ENCODE results near the gene KIAA1671. TPM values are rescaled to one million over a fixed set of nuclear protein-coding genes. Genes with fewer than 3 reads are reported as not detected.

The KIAA1671 gene
- total and polyA plus RNA-seq, 4 donors, result 21.7 to 55.2 (median 25.8) TPM

DNA sequence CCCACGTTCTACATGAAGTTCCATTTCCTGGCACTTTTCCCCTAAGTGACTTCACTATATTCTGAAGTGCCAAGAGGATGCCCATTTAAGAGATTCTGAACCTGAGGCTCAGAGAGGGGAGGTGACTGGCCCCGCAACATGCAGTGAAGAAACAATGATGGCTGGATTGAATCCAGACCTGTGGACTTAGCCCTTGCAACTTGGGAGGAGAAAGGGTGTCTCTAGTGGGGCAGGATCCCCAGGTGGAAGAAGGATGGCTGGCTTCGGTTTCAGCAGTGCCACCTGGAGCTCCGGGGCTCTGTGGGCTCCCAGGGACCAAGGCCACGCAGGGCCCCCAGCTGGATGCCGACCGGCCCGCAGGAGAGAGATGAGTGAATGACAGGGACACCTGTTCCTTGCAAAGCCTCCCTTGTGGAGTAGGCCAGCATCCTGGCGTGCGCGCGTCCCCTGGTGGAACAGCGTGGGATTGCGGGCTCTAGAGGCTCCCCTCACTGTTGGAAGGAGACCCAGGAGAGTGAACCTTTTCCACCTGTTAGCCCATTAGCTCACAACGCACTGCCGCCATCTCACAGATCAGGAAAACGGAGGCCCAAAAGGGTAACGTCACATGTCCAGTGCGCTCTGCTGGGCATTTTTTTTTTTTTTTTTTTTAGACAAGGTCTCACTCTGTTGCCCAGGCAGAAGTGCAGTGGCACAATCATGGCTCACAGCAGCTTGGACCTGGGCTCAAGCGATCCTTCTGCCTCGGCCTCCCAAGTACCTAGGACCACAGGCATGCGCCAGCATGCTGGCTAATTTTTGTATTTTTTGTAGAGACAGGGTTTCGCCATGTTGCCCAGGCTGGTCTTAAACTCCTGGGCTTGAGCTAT, 104.7 kb downstream of the KIAA1671 start:
- Histone ChIP-seq H3K36me3 (ENCODE audit: control insufficient read depth, insufficient read depth, low read length) (no peaks in the 10 kb centered on the region), H3K27ac (ENCODE audit: low read depth, low read length) (no peak overlapping the region), H3K4me1 (ENCODE audit: control insufficient read depth, insufficient read depth, low read length) (peaks cover 13% of the 10 kb centered on the region), H3K9me3 (ENCODE audit: control insufficient read depth, insufficient read depth, low read length) (no peaks in the 10 kb centered on the region), H3K27me3 (ENCODE audit: control insufficient read depth, insufficient read depth, low read length) (no peaks in the 10 kb centered on the region), H3K4me3 (ENCODE audit: low read depth, low read length) (no peak overlapping the region)
- 36% methylated on average over 23 of the region's 23 CpGs for WGBS (ENCODE audit: insufficient coverage)
- DNase-seq (ENCODE audit: low read depth in 4 of 6, low spot score in 6 of 6), result peak in 2 of 6 donors; percentile 72 to 77

GRCh38 chr22:25059438-25059837, 106.9 kb downstream of the KIAA1671 start:
- DNase-seq (ENCODE audit: low read depth in 4 of 6, low spot score in 6 of 6), result no peak
- H3K4me1 ChIP-seq (ENCODE audit: control insufficient read depth, insufficient read depth, low read length), result peaks cover 13% of the 10 kb centered on the region
- 88% methylated on average over 2 of the region's 5 CpGs for WGBS (ENCODE audit: insufficient coverage)
- no peaks in the 10 kb centered on the region for H3K36me3 ChIP-seq (ENCODE audit: control insufficient read depth, insufficient read depth, low read length)
- no peaks in the 10 kb centered on the region for H3K9me3 ChIP-seq (ENCODE audit: control insufficient read depth, insufficient read depth, low read length)
- no peak overlapping the region for H3K4me3 ChIP-seq (ENCODE audit: low read depth, low read length)
- no peak overlapping the region for H3K27ac ChIP-seq (ENCODE audit: low read depth, low read length)
- H3K27me3 ChIP-seq (ENCODE audit: control insufficient read depth, insufficient read depth, low read length), result no peaks in the 10 kb centered on the region

GRCh38 chr22:25060522-25061071, 108.1 kb downstream of the KIAA1671 start:
- DNase-seq (ENCODE audit: low read depth in 4 of 6, low spot score in 6 of 6), result peak in 1 of 6 donors; percentile 64
- peaks cover 4% of the 10 kb centered on the region for H3K36me3 ChIP-seq (ENCODE audit: control insufficient read depth, insufficient read depth, low read length)
- no peaks in the 10 kb centered on the region for H3K9me3 ChIP-seq (ENCODE audit: control insufficient read depth, insufficient read depth, low read length)
- H3K4me3 ChIP-seq (ENCODE audit: low read depth, low read length), result no peak overlapping the region
- 67% methylated on average over 10 of the region's 10 CpGs for WGBS (ENCODE audit: insufficient coverage)
- no peaks in the 10 kb centered on the region for H3K27me3 ChIP-seq (ENCODE audit: control insufficient read depth, insufficient read depth, low read length)
- peaks cover 9% of the 10 kb centered on the region for H3K4me1 ChIP-seq (ENCODE audit: control insufficient read depth, insufficient read depth, low read length)
- H3K27ac ChIP-seq (ENCODE audit: low read depth, low read length), result no peak overlapping the region

DNA sequence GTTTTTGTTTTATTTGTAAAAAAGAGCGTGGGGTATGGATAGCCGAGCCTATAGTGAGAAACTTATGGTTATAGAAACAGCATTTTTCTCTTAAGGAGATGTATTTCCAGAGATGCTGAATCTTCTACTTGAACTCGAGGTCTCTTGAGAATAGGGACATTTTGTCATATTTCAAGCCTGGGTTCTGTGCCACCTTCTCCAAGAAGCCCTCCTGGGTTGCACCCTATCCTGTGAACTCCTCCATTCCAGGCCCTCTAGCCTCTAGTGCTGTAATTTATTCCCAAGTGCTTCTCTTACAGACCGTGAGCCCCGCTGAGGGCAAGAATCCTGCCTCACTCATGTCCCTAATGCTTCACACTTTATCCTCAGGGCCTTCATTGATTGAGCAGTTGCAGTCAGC, 108.6 kb downstream of the KIAA1671 start:
- DNase-seq (ENCODE audit: low read depth in 4 of 6, low spot score in 6 of 6), result no peak
- 100% methylated on average over 3 of the region's 5 CpGs for WGBS (ENCODE audit: insufficient coverage)
- no peak overlapping the region for H3K4me3 ChIP-seq (ENCODE audit: low read depth, low read length)
- no peaks in the 10 kb centered on the region for H3K9me3 ChIP-seq (ENCODE audit: control insufficient read depth, insufficient read depth, low read length)
- peaks cover 4% of the 10 kb centered on the region for H3K36me3 ChIP-seq (ENCODE audit: control insufficient read depth, insufficient read depth, low read length)
- H3K4me1 ChIP-seq (ENCODE audit: control insufficient read depth, insufficient read depth, low read length), result peaks cover 9% of the 10 kb centered on the region
- no peak overlapping the region for H3K27ac ChIP-seq (ENCODE audit: low read depth, low read length)
- H3K27me3 ChIP-seq (ENCODE audit: control insufficient read depth, insufficient read depth, low read length), result no peaks in the 10 kb centered on the region

DNA sequence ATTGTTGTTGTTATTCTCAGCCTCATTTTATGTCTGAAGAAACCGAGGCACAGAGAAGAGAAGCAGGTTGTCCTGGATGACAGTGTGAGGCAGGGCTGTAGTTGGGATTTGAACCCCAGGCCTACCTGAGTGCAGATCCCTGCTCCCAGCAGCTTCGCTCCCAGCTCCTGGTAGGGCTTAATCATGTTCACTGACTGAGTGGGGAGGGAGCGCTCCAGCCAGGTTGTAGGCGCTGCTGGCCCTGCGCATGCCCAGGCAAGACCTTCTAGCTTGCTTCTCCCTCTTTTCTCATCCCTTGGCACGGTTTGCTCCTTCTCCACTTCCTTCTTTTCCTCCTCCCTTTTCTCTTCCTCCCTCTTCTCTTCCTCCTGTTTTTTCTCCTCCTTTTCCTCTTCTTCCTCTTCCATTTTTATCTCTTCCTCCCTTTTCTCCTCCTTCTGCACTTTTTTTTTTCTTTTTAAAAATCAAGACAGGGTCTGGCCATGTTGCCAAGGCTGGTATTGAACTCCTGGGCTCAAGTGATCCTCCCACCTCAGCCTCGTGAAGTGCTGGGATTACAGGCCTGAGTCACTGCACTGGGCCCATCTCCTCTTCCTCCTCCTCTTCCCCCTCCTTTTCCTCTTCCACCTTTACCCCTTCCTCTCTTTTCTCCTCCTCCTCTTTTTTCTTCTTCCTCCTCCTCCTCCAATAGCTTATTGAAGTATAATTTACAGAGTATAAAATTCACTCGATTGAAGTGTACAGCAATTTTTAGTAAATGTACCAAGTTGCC, 109.3 kb downstream of the KIAA1671 start:
- WGBS (ENCODE audit: insufficient coverage), result 91% methylated on average over 7 of the region's 8 CpGs
- H3K36me3 ChIP-seq (ENCODE audit: control insufficient read depth, insufficient read depth, low read length), result peaks cover 6% of the 10 kb centered on the region
- H3K4me1 ChIP-seq (ENCODE audit: control insufficient read depth, insufficient read depth, low read length), result peaks cover 11% of the 10 kb centered on the region
- H3K27ac ChIP-seq (ENCODE audit: low read depth, low read length), result no peak overlapping the region
- H3K27me3 ChIP-seq (ENCODE audit: control insufficient read depth, insufficient read depth, low read length), result no peaks in the 10 kb centered on the region
- no peak overlapping the region for H3K4me3 ChIP-seq (ENCODE audit: low read depth, low read length)
- no peak for DNase-seq (ENCODE audit: low read depth in 4 of 6, low spot score in 6 of 6)
- no peaks in the 10 kb centered on the region for H3K9me3 ChIP-seq (ENCODE audit: control insufficient read depth, insufficient read depth, low read length)

DNA sequence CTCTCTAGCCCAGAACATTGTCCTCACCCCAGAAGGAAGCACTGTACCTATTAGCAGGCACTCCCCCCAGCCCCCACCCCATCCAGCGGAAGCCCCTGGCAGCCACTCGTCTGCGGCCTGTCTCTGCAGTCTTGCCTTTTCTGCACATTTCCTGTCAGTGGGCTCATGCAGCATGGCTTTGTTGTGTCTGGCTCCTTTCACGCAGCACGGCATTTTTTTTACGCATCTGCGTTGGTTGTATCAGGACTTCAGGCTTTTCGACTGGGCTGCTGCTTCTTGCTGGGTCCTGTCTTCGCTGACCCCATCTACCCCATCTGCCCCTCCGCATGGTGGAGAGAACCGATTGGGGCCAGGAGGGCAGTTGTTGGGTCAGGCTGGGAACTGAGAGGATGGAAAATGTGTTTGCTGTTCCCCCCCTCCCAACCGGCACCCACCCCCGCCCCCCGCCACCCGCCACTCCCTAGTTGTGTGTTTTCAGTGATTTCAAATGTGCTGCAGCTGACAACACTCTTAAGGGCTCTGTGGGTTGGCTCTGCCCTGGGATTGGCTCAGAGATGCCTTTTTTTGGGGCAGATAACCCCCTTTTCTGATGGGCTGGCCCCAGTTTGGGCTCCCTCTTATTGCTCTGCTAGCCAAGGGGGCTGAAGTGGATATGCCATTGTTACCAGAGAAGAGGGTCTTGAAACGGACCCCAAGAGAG, 110.0 kb downstream of the KIAA1671 start:
- DNase-seq (ENCODE audit: low read depth in 4 of 6, low spot score in 6 of 6), result no peak
- 52% methylated on average over 9 of the region's 16 CpGs for WGBS (ENCODE audit: insufficient coverage)
- Histone ChIP-seq H3K36me3 (ENCODE audit: control insufficient read depth, insufficient read depth, low read length) (peaks cover 9% of the 10 kb centered on the region), H3K27ac (ENCODE audit: low read depth, low read length) (no peak overlapping the region), H3K27me3 (ENCODE audit: control insufficient read depth, insufficient read depth, low read length) (no peaks in the 10 kb centered on the region), H3K9me3 (ENCODE audit: control insufficient read depth, insufficient read depth, low read length) (no peaks in the 10 kb centered on the region), H3K4me1 (ENCODE audit: control insufficient read depth, insufficient read depth, low read length) (peaks cover 18% of the 10 kb centered on the region), H3K4me3 (ENCODE audit: low read depth, low read length) (no peak overlapping the region)

DNA sequence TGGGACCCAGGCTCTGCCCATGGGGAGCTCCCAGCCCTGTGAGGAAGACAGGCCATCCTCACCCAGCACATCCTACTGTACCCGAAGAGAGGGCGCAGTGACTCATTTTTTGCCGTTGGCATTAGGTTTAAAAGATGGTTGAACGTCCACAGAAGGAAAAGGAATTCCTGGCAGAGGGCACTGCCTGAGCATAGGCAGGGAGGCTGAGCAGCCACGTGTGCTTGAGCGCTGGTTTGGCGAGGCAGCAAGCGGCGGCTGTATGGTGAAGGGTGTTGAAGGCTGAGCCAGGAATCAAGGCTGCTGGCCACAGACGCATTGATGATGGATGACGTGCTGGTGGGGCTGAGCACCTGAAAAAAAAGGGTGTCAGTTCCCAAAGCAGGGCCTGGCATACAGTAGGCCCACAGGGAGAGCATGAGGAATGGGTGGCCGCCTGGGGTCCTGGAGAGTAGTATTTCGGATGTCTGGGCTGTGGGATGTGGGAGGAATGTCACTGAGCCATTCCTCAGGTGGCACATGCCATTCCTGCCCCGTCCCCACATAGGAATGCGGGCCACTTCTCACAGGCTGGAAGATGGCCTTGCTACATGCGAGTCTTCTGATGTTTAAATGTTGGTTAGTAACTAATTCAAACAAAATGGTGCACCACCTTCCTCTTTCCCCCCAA, 112.5 kb downstream of the KIAA1671 start:
- H3K4me1 ChIP-seq (ENCODE audit: control insufficient read depth, insufficient read depth, low read length), result peaks cover 40% of the 10 kb centered on the region
- no peak overlapping the region for H3K27ac ChIP-seq (ENCODE audit: low read depth, low read length)
- 88% methylated on average over 9 of the region's 16 CpGs for WGBS (ENCODE audit: insufficient coverage)
- DNase-seq (ENCODE audit: low read depth in 4 of 6, low spot score in 6 of 6), result no peak
- H3K9me3 ChIP-seq (ENCODE audit: control insufficient read depth, insufficient read depth, low read length), result no peaks in the 10 kb centered on the region
- H3K27me3 ChIP-seq (ENCODE audit: control insufficient read depth, insufficient read depth, low read length), result no peaks in the 10 kb centered on the region
- H3K36me3 ChIP-seq (ENCODE audit: control insufficient read depth, insufficient read depth, low read length), result peaks cover 13% of the 10 kb centered on the region
- no peak overlapping the region for H3K4me3 ChIP-seq (ENCODE audit: low read depth, low read length)

- no peak overlapping the region for H3K27ac ChIP-seq (ENCODE audit: low read depth, low read length)
- H3K27me3 ChIP-seq (ENCODE audit: control insufficient read depth, insufficient read depth, low read length), result no peaks in the 10 kb centered on the region
- H3K4me3 ChIP-seq (ENCODE audit: low read depth, low read length), result no peak overlapping the region
- WGBS (ENCODE audit: insufficient coverage), result 87% methylated on average over 11 of the region's 15 CpGs
- no peaks in the 10 kb centered on the region for H3K9me3 ChIP-seq (ENCODE audit: control insufficient read depth, insufficient read depth, low read length)
- no peak for DNase-seq (ENCODE audit: low read depth in 4 of 6, low spot score in 6 of 6)
- H3K4me1 ChIP-seq (ENCODE audit: control insufficient read depth, insufficient read depth, low read length), result peaks cover 39% of the 10 kb centered on the region
- peaks cover 13% of the 10 kb centered on the region for H3K36me3 ChIP-seq (ENCODE audit: control insufficient read depth, insufficient read depth, low read length)
Observed at GRCh38 chr22:25066861-25067435, 114.4 kb downstream of the KIAA1671 start.
